COLO668 (cell line): ENCODE measurements around the gene CD164.
"Not testable (repeated sequence)": the region's sequence is repeated elsewhere in the genome, so short reads cannot be mapped to it uniquely, and the experiment has no call there.

ENCODE experiments used
- DNase-seq: peaks from one replicate; lab custom pipeline; 2025; ENCODE audit not compliant: unreplicated experiment; lab: John Stamatoyannopoulos, UW

The CD164 gene

DNA sequence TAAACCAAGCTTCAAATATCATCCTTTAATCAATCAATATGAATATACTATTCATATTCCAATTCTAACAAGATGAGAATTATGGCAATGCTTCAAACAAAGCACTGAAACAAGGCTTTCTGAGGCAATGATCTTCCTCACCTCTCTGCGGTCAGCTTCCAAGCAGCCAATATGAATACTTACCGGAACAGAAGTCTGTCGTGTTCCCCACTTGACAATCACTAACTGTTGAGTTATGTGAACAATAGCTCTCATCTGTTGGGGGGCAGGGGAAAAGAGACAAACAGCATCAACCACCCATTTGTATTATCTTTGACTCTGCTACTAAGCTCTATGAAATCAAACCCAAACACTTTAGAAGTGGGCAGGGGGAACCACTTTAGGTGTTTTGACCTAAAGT is 4.5 kb downstream of the CD164 start:
- no peak for DNase-seq

DNA sequence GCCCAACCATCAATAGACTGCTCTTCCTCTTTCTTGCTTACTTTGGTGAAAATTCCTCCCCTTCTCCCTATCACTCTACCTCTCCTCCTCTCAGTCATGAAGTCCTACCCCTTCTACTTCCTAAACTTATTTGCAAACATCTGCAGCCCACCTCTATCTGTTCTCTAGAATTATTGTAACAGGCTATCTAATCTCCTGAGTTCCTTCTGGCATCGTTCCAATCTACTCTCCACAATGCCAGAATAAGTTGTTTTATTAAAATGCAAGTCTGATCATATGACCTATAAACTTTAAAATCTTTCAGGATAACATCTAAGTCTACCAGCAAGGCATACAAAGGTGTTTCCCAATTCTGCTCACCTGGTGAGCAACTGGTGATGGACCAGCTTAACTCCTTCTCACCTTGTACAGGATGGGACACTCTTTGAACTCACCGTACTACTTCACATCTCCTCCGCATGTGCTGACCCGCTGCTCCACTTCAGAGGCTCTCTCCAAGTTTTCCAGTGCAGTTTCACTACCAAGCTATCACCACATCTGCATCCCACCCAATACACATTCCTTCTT is 7.9 kb downstream of the CD164 start:
- no peak for DNase-seq

DNA sequence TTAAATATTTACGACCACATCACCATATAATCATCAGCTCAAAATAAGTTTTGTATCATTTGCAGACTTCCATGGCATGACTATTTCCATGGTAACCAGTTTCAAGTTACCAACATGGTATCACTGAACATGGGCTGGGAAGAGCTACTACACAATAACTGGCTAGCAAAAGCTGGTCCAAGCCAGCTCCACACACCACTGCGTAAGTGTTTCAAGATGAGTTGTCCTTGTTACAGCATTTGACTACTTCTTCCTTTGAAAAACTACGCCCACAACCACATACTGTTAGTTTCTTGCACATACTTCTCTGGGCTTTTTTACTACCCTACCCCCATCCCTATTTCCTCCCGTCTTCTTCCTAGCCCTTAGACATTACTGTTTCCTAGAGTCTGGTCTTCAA is 8.5 kb downstream of the CD164 start:
- DNase-seq, result no peak

DNA sequence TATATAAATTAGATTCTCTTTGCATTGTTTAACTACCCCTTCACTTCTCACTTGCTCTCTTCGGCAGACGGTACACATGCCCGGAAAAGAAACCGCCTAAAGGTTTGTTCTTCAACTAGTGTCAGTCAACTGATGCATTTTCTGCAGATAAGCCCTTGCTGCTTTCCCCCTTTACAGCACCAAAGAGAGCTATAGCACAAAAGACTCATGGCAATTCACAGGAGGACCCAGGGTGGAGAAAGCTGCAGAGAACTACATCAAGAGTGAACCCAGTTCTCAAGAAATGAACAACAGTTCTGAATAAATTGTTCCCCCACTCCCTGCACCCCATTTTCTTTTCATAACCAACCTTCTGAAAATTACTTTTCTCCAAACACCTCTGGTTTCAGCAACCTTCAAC is 8.9 kb downstream of the CD164 start:
- DNase-seq, result no peak

DNA sequence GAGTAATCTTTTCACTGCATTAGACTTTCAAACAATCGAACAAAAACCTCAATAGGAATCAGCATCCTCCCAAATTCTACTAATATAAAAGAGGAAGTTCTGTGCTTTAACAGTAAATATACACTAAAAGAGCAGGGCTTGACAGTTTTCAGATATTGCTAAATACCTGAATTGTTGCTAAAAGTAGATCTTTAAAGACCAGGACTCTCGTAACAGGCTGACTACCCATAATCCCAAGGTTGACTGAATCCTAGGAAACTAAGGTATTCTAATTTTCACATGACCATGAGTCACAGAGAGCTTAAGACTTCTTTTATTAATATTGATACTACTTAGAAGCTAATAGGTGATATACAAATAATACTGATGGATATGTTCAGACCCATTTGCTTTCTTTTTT is 10.1 kb downstream of the CD164 start:
- no peak for DNase-seq

DNA sequence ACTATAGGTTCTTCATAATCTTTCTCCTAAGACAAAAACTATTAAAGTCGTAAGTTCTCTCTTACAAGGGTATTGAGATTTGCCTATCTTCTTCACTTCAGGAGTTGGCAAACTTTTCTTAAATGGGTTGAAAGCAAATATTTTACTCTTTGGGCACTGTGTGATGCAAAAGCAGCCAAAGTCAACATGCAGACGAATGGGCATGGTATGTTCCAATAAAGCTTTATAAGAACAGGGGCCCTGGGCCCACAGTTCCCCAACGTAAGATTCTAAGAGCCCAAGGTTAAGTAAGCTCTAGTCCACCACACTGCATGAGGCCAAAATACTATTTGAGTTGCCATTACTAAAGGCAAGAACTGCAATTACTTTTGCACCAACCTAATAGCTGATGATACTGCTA is 11.5 kb downstream of the CD164 start:
- no peak for DNase-seq

DNA sequence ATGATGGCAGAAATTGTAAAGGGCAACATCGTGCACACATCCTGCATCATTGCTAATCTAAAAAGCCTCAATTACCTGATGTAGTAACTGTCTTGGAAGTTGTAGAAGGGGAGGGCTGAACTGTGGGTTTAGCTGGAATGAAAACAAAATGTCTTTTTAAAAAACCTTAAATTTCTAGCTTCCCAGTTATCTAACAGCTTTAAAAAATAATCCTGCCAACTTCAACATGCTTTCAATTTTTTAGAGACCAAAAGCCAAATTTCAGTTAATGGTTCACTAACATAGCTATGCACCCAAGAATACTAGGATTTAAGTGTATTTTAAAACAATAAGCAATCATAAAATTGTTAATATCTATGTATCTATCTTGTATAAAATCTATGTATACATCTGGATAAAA is 11.9 kb downstream of the CD164 start:
- no peak for DNase-seq

DNA sequence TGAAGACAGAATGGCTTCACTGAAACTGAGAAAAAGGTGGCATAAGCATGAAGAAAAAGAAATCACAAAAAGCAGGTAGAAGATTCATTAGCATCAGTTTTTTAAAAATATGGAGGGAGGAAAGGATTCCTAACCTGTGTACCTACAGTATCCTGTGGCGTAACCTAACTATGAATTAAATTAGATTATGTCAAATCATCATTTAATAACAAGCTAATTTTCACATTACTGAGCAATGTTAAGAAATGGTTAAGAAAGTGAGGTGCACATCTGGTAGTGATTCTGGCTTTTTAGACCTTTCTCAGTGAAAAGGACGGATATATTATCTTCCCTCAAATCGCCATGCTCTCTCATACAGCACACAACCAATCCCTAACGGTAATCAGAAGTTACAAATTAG is 12.5 kb downstream of the CD164 start:
- no peak for DNase-seq

DNA sequence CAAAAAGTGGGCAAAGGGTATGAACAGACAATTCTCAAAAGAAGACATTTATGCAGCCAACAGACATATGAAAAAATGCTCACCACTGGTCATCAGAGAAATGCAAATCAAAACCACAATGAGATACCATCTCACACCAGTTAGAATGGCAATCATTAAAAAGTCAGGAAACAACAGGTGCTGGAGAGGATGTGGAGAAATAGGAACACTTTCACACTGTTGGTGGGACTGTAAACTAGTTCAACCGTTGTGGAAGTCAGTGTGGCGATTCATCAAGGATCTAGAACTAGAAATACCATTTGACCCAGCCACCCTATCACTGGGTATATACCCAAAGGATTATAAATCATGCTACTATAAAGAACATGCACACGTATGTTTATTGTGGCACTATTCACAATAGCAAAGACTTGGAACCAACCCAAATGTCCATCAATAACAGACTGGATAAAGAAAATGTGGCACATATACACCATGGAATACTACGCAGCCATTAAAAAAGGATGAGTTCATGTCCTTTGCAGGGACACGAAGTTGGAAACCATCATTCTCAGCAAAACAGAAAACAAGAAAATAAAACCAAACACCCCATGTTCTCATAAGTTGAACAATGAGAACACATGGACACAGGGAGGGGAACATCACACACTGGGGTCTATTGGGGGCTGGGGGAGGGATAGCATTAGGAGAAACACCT is 17.7 kb downstream of the CD164 start:
- not testable (repeated sequence) for DNase-seq

DNA sequence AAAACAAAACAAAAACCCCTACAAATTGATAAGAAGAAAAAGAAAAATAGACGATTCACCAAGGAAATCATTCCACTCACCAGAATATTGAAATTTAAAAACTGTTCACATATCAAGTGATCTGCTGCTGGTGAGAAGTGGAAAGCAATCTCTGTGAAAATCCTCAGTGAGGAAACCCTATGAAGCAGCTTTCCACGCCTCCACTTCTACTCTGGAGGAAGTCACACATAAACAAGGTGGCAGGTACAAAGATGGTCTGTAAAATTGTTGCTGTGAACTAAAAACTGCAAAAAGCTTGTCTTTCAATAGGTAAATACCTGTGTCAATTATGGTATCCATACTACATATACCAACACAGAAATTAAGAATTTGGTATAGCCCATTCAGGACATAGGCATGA is 18.5 kb downstream of the CD164 start:
- DNase-seq, result no peak

DNA sequence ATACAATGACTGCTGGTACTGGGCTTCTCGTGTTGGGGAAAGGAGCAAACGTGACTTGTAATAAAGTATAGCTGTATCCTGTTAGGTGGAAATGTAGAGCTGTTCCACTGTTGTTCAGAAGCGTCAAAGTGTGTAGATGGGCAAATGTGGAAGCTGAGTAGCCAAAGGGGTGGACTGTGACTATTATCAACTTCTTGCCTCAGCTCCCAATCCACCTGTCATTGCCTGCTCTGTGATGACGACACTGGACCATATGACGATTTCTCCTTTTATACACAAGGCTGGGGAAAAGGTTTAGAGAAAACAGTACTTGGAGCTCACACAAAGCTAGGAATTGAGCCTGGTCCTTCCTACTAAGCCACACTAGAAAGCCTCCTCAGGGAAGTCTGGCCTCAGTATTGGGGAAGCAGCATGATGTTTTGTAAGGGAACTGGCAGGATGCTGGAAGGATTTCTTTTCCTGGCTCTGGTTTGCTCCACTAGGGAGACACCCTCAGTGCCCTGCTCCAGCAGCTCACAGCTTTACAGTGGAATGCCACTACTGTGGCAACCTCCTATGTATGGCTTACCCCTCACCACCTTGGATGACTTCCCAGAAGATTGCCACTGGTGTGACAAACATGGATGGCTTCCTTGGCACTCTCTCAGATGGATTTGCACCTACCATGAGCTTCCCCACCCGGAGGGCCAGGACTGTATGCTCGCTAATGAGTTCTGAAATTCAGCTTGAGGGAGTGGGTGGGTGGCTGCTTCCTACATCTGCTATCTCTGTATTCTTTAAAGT is 20.0 kb downstream of the CD164 start:
- no peak for DNase-seq

DNA sequence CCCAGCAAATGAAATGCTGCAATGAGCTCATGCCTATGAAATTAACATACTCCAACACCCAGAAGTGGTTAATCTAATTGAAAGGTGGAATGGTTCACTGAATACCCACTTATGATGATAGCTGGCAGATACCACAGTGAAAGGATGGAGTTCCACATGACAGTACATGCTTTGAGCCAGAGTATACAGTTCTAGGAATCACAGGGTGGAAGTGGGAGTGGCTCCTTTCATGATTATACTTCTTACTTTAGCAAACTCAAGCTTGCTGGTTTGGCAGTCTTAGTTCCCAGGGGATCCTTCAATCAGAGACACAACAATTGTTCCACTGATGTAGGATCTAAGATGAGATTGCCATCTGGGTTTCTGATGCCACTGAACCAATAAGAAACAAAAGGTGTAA is 21.5 kb downstream of the CD164 start:
- no peak for DNase-seq

DNA sequence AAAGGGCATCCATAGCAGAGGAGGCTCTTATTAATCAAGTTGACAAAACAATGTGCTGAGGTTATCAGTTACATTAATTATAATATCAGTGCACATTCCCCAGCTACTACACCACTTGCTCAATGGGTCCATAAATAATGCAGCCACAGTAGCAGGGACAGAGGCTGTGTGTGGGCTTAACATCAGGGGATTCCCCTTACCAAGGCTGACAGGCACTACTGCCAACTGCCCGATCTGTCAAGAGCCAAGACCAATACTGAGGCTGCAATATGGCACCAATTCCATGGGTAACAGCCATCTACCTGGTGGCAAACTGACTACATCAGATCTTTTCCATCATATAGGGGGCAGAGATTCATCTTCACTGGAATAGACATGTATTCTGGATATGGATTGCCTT is 22.0 kb downstream of the CD164 start:
- DNase-seq, result no peak

DNA sequence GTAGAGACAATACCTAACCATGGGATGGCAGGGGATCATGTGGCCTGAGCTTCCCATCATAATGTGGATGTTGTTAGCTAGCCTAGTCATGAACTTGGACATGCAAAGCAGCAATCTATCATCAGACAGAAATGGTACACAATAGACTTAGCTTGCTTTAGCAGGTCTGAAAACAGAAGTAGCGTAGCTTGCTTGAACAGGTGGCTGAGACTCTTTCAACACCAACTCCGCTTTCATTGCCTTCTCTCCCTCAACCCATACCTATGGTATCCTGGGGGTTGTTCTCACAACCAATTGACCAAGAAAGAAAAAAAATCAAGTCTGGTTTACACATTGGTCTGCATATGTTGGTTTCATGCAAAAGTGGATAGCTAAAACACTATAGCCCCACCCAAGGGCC is 23.0 kb downstream of the CD164 start:
- no peak for DNase-seq

DNA sequence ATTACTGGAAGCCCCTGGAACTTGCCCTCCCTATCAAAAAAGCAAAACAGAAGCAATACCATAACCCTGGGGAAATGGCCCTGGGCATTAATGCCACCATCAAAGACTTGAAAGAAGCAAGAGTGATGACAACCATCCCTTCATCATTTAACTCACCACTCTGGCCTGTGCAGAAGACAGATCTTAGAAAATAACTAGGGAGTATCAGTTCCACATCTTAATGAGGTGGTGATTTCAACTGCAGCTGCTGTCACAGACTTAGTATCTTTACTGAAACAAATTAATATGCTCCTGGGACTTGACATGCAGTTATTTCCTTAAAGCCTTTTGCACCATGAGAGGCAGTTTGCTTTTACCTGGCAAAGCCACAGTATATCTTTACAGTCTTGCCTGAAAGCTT is 24.1 kb downstream of the CD164 start:
- no peak for DNase-seq

DNA sequence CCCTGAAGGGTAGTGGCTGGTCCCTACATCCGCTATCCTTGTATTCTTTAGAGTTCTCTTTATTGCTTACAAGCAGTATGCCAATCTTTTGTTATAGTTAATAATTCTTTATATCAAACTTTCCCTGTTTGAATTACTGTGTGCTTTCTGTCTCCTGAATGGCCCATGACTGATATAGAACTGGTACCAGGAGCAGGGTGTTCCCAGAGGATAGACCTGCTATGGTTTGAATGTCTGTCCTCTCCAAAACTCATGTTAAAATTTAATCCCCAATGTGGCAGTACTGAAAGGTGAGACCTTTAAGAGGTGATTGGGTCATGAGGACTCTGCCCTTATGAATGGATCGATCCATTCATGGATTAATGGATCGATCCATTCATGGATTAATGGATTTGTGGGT is 26.0 kb downstream of the CD164 start:
- DNase-seq, result no peak

DNA sequence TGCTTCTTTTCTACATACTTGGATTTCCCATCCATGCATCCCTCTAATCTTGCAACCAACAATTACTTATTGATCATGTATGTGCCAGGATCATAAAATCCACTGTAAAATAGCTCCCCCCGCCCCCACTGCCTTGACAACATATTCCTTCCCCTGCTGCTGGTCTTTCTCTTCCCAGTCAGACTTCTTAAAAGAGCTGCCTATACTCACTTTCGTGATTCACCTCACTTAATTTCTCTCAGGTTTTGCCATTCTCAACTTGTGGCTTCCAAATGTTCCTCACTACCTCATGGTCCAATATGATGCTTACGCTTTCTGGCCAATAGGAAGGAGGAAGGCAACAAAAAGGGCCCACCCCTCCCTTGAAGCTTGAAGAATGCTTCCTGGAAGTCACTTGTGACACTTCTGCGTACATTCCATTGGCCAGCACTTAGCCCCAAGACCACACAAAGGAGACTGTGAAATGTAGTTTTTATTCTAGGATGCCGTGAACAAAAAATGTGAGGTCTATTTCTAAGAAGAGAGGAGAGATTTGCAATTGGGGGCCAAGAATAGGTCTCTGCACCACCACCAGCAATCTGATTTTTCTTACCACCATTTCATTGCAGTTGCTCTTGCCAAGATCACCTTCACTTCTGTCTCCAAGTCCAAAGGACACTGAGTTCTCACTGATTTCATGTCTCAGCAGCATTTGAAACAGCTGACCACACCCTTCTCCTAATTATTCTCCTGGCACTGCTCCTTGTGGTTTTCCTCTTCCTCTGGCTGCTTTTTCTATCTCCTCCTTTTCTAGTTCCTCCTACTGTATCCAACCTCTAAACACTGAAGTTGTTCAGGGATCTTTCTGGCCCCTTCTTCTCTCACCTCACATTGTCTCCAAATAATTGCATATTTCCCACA is 30.8 kb downstream of the CD164 start:
- no peak for DNase-seq

DNA sequence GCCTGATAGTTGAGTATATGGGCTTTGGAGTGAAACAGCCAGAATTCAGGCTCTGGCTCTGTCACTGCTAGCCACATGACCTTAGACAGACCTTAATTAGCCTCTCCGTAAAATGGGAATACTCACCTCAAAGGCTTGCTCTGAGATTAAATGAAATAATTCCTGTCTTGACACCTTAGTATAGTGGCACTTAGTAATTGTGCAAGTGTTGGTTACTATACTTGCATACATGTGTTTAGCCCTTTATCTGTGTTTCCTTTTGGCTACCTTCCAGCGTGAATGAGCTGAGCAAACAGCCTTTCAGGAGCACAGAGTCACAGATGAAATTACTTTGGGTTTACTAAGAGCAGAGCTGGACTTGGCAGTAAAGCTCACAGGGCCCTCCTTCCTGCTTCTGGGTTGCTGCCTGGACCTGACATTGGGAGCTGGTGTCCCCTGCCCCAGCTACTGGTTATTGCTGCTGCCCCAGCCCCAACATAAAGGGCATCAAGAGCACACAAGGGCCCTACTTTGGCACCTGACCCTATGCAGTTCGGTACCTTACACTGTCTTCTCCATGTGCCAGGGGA is 32.8 kb downstream of the CD164 start:
- peak; percentile 33 for DNase-seq

DNA sequence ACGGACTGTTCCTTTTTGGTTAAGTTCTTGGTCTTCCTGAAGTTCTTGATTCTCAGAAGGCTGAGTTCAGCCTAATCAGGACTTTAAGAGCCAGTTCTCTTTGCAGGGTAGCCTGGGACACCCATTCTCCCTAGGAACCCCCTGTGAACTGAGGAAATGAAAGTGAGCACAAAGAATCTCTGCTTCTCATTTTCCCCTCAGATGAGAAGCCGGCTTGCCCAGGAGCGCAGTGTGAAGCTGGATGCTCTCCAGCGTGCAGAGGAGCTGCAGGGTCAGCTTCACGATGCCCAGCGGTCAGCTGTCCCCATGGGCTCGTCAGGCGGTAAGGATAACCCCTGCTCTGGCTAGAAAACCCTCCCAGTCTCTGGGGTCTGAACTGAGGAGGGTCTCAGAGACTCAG is 34.0 kb downstream of the CD164 start:
- DNase-seq, result no peak

DNA sequence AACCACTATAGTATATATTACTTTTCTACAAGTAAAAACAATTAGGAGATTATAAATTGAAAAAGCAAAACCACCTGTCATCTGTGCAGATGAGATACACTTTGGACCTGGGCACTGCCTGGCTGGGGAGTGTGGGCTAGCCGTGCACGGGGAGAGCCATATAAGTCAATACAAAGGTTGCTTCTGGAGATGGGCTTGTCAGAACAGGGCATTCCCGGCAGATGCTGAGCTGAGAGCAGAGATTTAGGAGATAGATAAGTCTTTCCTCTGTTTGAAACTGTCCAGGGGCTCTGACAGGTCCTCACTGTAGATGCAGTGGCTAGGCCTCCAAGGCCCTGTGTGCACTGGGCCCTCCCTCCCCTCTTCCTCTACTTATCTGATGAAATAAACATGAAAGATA is 34.5 kb downstream of the CD164 start:
- no peak for DNase-seq

DNA sequence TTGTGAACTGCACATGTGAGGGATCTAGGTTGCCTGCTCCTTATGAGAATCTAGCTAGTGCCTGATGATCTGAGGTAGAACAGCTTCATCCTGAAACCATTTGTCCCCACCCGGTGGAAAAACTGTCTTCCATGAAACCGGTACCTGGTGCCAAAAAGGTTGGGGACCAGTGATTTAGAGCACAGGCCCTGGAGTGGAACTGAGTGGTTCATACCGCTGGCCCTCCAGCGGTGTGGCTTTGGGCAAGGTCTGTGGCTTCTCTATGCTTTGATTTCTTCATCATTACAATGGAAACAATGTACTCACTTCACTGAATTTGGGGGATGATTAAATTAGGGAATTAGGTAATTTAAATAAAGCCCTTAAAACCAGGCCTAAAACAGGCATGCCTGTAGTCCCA is 36.3 kb downstream of the CD164 start:
- DNase-seq, result no peak
